GM18861 (cell line): ENCODE measurements around the gene SEC16A.

Experiments
- ATAC-seq: cut with Tn5 transposase; IDR thresholded peaks from one replicate; pipeline ENCODE4 v1.9.1; 2021; ENCODE audit not compliant: unreplicated experiment

SEC16A gene

GRCh38 chr9:136402067-136402466 is 80.8 kb downstream of the SEC16A start:
- ATAC-seq: no peak

- no peak for ATAC-seq
Measured at GRCh38 chr9:136401173-136401922, 81.5 kb downstream of the SEC16A start.

- no peak for ATAC-seq
Measured at GRCh38 chr9:136400038-136400834, 82.6 kb downstream of the SEC16A start, which contains the start of gene SNAPC4. TSS of gene SNAPC4 (minus strand) at chr9:136400170. CDS start at chr9:136398428, 1,742 bp downstream.

GRCh38 chr9:136399176-136400037 is 83.4 kb downstream of the SEC16A start:
- no peak for ATAC-seq

- ATAC-seq: no peak
Measured at GRCh38 chr9:136398286-136398685, 84.6 kb downstream of the SEC16A start.

GRCh38 chr9:136397643-136398042 is 85.2 kb downstream of the SEC16A start:
- no peak for ATAC-seq

GRCh38 chr9:136396219-136396515 is 86.7 kb downstream of the SEC16A start:
- no peak for ATAC-seq

- no peak for ATAC-seq
Measured at GRCh38 chr9:136395345-136396218, 87.3 kb downstream of the SEC16A start.

GRCh38 chr9:136395020-136395340 is 87.9 kb downstream of the SEC16A start:
- no peak for ATAC-seq

GRCh38 chr9:136394312-136395019 is 88.4 kb downstream of the SEC16A start:
- no peak for ATAC-seq

GRCh38 chr9:136393531-136393930 is 89.3 kb downstream of the SEC16A start:
- no peak for ATAC-seq

GRCh38 chr9:136392538-136393449 is 90.0 kb downstream of the SEC16A start:
- ATAC-seq: no peak

GRCh38 chr9:136391737-136392537 is 90.9 kb downstream of the SEC16A start:
- ATAC-seq: no peak
